Hepatocyte (in vitro differentiated cells): ENCODE results near the gene OSBPL7.

Experiments
- EZH2 ChIP-seq: fragments of 200-600 bp; sonication (generic); IDR thresholded peaks from 2 replicates; pipeline ENCODE4 v1.6.1; 2016; ENCODE audit warnings: antibody characterized with exemption, mild to moderate bottlenecking, borderline replicate concordance
- TF ChIP-seq, protein P1 (sequence below): fragments of 200-600 bp; sonication (generic); IDR thresholded peaks from 2 replicates; pipeline ENCODE4 v1.5.1; 2016; ENCODE audit warnings: antibody characterized with exemption, mild to moderate bottlenecking; ENCODE audit not compliant: poor library complexity

GRCh38 chr17:47762728-47763127 lies 58.9 kb downstream of the OSBPL7 start:
- TF ChIP-seq, protein P1, sequence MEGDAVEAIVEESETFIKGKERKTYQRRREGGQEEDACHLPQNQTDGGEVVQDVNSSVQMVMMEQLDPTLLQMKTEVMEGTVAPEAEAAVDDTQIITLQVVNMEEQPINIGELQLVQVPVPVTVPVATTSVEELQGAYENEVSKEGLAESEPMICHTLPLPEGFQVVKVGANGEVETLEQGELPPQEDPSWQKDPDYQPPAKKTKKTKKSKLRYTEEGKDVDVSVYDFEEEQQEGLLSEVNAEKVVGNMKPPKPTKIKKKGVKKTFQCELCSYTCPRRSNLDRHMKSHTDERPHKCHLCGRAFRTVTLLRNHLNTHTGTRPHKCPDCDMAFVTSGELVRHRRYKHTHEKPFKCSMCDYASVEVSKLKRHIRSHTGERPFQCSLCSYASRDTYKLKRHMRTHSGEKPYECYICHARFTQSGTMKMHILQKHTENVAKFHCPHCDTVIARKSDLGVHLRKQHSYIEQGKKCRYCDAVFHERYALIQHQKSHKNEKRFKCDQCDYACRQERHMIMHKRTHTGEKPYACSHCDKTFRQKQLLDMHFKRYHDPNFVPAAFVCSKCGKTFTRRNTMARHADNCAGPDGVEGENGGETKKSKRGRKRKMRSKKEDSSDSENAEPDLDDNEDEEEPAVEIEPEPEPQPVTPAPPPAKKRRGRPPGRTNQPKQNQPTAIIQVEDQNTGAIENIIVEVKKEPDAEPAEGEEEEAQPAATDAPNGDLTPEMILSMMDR: no peak
- no peak for TF ChIP-seq EZH2
